Ammon's horn (tissue), 1 donor: ENCODE measurements around the gene SYNJ2.
A peak's percentile ranks its signal among the peaks of the same experiment; 100 is the strongest.

Experiments
- DNase-seq: peaks from one replicate; pipeline ENCODE4 v3.0.0-alpha.2; 2016; ENCODE audit warnings: low spot score

The SYNJ2 gene

GRCh38 chr6:158057213-158057987, 75.7 kb downstream of the SYNJ2 start:
- no peak for DNase-seq

DNA sequence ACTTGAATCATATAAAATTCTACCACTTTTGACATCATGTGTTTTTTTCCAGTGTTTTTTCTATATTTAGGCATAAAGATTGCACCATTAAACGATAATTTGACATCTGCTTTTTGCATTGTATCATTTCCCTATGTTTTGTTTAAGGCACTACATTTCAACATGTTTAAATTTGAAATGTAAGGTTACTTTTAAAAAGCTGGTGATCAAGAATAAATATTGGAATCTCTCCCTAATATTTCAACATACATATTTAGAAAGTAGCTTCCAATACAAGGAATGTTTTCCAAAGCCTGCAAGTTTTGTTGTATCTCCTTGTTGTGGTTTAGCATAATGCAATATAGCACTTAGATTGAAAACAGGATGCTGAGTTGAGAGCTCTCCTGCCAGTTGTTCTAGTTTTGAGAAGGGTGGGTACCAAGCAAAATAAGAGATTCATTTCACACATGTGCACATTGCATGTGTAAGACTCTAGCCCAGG, 76.5 kb downstream of the SYNJ2 start:
- no peak for DNase-seq

DNA sequence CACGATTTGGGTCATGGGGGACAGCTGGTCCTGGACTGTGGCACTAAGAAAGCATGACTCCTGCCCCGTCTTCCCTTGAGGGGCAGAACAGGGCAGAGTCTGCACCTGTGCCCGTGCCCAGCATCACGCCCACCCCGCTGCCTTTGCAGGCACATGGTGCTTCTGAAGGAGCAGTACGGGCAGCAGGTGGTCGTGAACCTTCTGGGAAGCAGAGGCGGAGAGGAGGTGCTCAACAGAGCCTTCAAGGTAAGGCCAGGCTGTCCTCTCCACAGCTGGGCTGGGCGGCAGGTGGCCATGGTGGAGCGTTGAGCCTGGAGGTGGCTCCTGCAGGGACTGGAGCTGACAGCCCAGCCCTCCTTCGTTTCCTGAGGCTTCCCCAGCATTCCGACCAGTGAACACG, 77.4 kb downstream of the SYNJ2 start:
- no peak for DNase-seq

DNA sequence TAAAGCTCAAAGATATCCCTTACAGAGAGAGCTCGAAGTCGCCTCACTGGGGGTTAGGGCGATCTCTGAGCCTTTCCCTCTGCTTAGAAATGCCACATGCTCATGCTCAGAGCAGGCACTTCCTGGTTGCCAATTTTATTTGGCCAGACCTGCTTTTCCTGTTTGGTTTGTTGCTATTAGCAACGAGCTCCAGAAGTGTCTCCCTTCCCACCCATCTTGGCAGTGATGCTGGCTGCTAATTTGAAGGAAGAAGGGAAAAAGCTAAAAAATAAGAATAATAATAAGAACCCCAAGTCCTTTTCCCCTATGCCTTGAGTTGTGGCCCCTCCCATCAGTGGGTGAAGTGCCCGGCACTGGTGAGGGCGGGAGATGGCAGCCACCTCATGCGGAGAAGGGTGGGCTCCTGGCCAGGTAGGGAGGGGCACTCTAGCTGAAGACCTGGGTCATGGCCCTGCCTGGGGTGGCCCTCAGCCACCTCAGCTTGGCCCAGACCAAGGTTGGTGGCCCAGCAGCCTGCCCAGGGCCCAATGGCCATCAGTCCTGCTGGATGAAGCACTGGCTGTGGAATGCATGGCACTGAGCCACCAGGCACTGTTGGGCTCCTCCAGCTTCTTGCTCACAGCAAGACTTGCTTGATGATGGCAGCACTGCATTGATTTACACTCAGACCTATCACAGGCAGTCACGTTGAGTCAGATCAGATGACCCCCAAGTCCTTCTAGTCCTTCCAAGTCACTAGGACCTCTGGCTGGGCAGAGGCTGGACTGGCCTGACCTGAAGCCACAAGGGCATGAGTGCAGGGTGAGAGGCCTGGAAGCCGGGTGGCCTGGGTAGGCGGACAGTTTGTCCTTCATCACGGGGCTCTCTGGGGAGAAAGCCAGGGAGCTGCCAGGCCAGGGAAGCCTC, 79.0 kb downstream of the SYNJ2 start:
- peak; percentile 78 for DNase-seq

GRCh38 chr6:158061361-158061708, 79.7 kb downstream of the SYNJ2 start:
- peak; percentile 38 for DNase-seq

DNA sequence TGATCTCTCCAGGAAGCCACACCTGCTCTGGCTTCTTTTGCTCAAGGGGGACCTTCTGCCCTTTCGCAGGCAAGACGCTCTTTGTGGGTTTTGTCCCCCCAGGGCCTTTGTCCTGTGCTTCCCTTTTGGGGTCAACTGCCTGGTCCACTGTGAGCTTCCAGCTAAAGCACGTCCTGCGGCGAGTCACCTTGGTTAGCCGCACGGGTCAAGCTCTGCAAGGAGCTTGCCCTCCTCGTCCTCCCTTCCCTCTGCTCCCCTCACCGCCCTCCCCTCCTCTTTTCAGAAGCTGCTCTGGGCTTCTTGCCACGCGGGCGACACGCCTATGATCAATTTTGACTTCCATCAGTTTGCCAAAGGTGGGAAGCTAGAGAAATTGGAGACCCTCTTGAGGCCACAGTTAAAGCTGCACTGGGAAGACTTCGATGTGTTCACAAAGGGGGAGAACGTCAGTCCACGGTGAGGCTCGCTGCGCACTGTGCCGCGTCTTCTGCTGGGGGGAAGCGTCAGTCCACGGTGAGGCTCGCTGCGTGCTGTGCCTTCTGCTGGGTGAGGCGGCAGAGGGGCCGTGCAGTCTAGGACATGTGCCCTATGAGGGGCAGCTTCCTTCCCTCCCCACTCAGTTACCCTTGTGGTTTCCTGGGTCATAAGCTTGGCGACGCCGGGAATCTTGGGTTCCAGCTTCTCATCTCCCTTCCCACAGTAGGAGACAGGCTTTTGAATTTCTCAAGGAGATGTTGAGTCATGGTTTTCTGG, 80.2 kb downstream of the SYNJ2 start:
- no peak for DNase-seq

GRCh38 chr6:158063736-158064135, 82.1 kb downstream of the SYNJ2 start:
- no peak for DNase-seq

DNA sequence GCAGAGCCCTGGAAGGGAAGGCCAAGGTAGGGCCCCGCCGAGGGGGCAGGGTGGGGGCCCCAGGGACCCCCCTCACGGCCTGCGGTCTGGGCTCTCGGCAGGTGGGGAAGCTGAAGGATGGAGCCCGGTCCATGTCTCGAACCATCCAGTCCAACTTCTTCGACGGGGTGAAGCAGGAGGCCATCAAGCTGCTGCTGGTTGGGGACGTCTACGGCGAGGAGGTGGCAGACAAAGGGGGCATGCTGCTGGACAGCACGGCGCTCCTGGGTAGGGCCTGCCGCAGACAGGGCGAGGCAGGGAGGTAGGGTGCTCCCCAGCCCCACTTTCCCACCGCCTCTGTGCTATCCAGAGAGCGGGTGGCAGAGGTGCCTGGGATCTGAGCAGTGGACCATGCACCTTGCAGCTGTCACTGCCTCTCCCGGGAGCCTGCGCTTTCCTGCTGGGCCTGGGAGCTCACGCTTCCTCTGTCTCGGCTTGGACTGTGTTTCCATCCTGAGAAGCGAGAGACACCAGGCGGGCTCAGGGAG, 83.1 kb downstream of the SYNJ2 start:
- no peak for DNase-seq

DNA sequence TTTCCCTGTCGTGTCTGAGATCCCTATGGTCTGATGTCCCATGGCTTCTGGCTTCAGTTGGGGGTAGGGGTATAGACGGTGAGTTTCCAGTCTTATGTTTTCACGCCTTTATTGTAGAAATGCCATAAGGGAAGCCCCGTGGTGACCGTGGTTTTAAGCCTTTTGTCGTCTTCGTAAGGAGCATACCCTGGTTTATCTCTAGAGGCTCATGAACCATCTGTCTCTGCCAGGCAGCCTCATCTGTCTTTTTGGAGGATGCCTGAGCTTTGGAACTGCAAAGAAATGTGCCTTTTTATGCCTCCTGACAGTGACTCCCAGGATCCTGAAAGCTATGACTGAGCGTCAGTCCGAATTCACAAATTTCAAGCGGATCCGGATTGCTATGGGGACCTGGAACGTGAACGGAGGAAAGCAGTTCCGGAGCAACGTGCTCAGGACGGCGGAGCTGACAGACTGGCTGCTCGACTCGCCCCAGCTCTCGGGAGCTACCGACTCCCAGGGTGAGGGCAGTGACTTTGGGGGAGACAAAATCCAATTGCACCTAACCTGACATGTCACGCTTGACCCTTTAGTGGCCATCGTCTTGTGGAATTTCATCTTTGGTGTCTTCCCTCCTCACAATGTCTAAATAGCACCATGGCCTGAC, 84.6 kb downstream of the SYNJ2 start:
- no peak for DNase-seq

- no peak for DNase-seq
These were observed 85.9 kb downstream of the SYNJ2 start for GRCh38 chr6:158067436-158068015.

GRCh38 chr6:158068156-158068892, 86.7 kb downstream of the SYNJ2 start:
- no peak for DNase-seq

DNA sequence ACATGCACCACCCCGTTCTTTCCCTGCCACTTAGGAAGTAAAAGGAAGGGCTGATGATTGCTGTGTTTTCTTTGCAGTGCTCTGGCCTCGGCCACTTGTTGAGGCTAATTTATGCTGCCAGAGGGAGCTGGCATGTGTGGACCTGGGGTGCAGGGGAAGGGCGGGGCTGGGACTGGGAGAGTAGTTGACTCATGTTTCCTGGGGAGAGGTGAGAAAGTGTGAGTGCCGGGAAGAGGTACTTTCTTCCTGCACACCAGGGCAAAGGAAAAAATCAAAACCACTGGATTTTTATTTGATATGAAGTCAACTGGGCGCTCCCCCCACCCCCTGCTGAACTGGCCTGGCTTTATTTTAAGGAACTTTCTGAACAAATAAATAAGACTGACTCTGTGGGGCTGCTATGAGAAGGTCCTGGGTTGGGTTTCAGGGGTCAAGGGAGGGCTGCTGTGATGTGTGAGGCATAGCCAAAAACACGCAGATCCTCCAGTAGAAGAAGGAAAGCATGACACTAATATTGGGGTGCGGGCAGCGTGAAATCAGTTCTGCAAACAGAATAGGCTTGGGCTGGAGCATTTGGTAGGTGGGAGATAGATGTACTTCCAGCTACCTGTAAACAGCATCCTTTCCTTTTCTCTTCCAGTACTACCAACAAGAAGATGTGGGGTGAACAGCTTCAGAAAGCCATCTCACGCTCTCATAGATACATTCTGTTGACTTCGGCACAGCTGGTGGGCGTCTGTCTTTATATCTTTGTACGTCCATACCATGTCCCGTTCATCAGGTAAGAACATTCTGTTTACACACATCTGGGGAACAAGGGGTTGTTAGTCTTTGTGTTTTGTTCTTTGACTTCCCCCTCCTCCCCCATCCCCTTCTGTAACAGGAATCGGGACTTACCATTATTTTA, 87.5 kb downstream of the SYNJ2 start:
- no peak for DNase-seq

DNA sequence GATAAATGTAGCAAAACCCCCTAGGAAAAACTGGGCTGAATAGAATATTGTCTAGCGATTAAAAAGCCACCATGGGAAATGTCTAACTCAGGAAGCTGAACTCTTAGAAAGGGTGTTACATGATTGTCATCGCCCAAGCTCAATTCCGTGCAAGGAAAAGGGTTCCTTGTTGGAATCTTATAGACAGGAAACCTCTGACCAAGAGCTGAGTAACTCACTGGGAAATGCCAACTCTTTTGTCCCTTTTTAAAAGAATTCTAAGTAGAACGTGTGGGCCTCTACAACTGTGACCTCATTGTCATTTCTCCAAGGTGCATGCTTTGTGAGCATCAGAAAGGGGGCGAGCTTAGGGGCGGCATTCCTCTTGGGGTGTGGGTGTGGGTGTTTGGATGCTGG, 88.1 kb downstream of the SYNJ2 start:
- no peak for DNase-seq

DNA sequence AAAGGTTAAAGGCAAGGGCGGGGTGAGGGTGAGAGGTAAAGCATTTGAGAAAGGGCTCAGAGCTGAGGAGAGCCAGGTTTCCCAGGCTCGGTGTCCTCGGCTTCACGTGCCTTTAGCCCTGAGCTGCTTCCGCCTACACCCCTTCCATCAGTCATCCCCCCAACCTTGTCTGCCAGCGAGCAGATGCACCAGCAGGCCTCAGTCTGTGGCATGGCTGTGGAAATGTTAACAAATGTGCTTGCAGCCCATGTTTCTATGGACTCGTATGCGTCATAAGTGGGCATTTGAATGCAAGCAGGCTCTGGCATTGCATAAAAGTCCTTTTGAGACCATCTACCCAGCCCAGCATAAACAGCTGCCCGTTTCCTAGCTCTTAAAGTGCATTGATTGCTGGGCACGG, 88.8 kb downstream of the SYNJ2 start:
- DNase-seq: peak; percentile 61

GRCh38 chr6:158071121-158072082, 89.7 kb downstream of the SYNJ2 start:
- no peak for DNase-seq

DNA sequence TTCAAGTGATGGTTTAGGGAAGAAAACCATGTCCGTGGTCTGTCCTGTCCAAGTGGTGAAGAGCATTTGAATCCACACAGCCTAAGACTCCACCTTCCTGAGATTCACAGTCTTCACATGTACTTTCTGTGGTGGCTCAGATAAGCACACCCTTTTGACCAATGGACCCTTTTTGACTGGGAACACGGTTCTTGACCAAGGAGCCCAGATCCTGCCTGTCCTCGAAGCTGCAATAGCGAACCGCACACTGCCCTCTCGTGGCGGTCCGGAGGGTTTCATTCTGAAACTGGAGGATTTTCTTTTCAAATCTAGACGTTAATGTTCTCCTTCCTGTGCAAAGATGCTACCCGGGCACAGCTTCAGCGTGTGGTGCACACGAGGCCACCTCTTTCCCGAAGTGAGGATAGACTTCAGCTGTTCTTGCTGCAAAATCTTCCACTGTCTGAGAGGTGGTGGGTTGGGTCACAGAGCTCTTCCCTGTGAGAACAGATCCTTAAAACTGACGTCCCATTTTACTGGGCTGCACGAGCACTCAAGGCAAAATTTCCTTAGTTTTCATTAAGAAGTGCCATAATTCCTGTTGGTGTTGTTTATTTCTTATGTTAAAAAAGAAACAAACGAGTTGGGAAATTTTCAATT, 90.5 kb downstream of the SYNJ2 start:
- peak; percentile 90 for DNase-seq

- no peak for DNase-seq
These were observed 92.1 kb downstream of the SYNJ2 start for GRCh38 chr6:158073776-158074175.

GRCh38 chr6:158076548-158076947, 94.9 kb downstream of the SYNJ2 start:
- no peak for DNase-seq
